GM12892 (cell line): ENCODE data around the gene ZDHHC21.

ENCODE experiments used
- POLR2A ChIP-seq: IDR thresholded peaks from 2 replicates; pipeline ENCODE4 v1.6.1; 2011; ENCODE audit warnings: low read depth, low read length, control low read depth
- POLR2AphosphoS5 ChIP-seq: IDR thresholded peaks from 2 replicates; pipeline ENCODE4 v1.6.1; 2011; ENCODE audit warnings: low read depth, low read length, control low read depth

- TF ChIP-seq POLR2A (no peak), POLR2AphosphoS5 (no peak)
These were observed 119.1 kb downstream of the ZDHHC21 start for GRCh38 chr9:14574173-14574572.
